Heart left ventricle (tissue), 16 donors: ENCODE data around the gene PLA2G4F. TPM values are rescaled to one million over a fixed set of nuclear protein-coding genes. Genes with fewer than 3 reads are reported as not detected.

Experiments
- ATAC-seq, 4 donors: fragments of 200-7000 bp; cut with Tn5 transposase; one replicate each; pipeline ENCODE4 v1.9.1; 2020 to 2022; ENCODE audit warnings: moderate library complexity in 4 of 4, mild to moderate bottlenecking in 3 of 4, moderate number of reproducible peaks in 1 of 4
- DNase-seq, 5 donors: peaks; one replicate each; pipeline ENCODE4 v3.0.0-alpha.2; 2020
- H3K27ac ChIP-seq, 12 donors: fragments of 200-600 bp; sonication (generic) in 4 of 12; one replicate each; pipeline versions ENCODE4 v1.5.0 to v1.8.0; 2016 to 2022; ENCODE audit warnings: mild to moderate bottlenecking in 2 of 12
- H3K27me3 ChIP-seq, 9 donors: fragments of 200-600 bp; sonication (generic) in 2 of 9; one replicate each; pipeline versions ENCODE4 v1.5.1 to v1.8.0; 2016 to 2022; ENCODE audit warnings: mild to moderate bottlenecking in 3 of 9
- H3K36me3 ChIP-seq, 9 donors: fragments of 200-600 bp; sonication (generic) in 2 of 9; one replicate each; pipeline versions ENCODE4 v1.5.0 to v1.8.0; 2018 to 2022; ENCODE audit warnings: mild to moderate bottlenecking in 2 of 9
- H3K4me1 ChIP-seq, 12 donors: fragments of 200-600 bp; sonication (generic) in 4 of 12; one replicate each; pipeline versions ENCODE4 v1.5.0 to v1.8.0; 2016 to 2022; ENCODE audit warnings: mild to moderate bottlenecking in 3 of 12
- H3K4me3 ChIP-seq, 12 donors: fragments of 200-600 bp; sonication (generic) in 4 of 12; one replicate each; pipeline versions ENCODE4 v1.5.0 to v1.8.0; 2017 to 2022; ENCODE audit warnings: mild to moderate bottlenecking in 9 of 12, moderate library complexity in 4 of 12
- H3K9me3 ChIP-seq, 12 donors: fragments of 200-600 bp; sonication (generic) in 4 of 12; one replicate each; pipeline versions ENCODE4 v1.5.0 to v1.8.0; 2016 to 2022; ENCODE audit warnings: mild to moderate bottlenecking in 1 of 12
- CTCF ChIP-seq, 12 donors: fragments of 200-600 bp; sonication (generic) in 4 of 12; IDR thresholded peaks; one replicate each; pipeline versions ENCODE4 v1.5.0 to v1.8.0; 2018 to 2022; ENCODE audit warnings: antibody characterized with exemption in 12 of 12, mild to moderate bottlenecking in 5 of 12
- POLR2A ChIP-seq, 2 donors: fragments of 450-650 bp; IDR thresholded peaks; one replicate each; pipeline ENCODE4 v1.6.1; 2017; ENCODE audit warnings: antibody characterized with exemption in 2 of 2, mild to moderate bottlenecking in 2 of 2, moderate library complexity in 2 of 2
- WGBS, 4 donors: extraction: QIAGEN DNeasy Blood & Tissue Kit in 2 of 4; methylation state at CpG; one replicate each; pipeline versions ENCODE4 v1.1.5 to v1.1.7; 2013 to 2018; 5-methylcytosine and 5-hydroxymethylcytosine counted together
- intact Hi-C, 10 donors: fragments of 100-400 bp; cut with DNase I; formaldehyde crosslinking; loops; one replicate each; pipeline versions ENCODE4 v1.11.1 to v1.14.2; 2022
- polyA plus RNA-seq, 2 donors: library from polyadenylated mRNA; stranded (reverse); fragments of 200-250 nt; gene quantifications; one replicate each; pipeline ENCODE4 v1.2.3, GENCODE V29; 2013
- total RNA-seq, 9 donors: library from RNA; depleted of rRNA in 2 of 9; stranded (reverse); fragments of >200 nt in 2 of 9; fragmentation: NEBNext Ultra II Directional in 3 of 9; extraction: Animal tissue kit (Norgen Biotek cat#: 25700) in 3 of 9; gene quantifications; one replicate each; pipeline versions ENCODE4 v1.1.0 to v1.2.4, GENCODE V29; 2016 to 2023
- donor health status: ischemic (EF 13 %, LVEDD 7.1; RV severe dilation, severe dysfunction).
- donor health status: healthy with polysubstance abuse.
- donor health status: DM: no; HTN: yes; CAD: no.
- donor health status: DM: no; HTN: no; CAD: no.
- donor health status: ischemic (EF 25% LVEDD 6.9; RV normal size, moderate dysfunction).
- donor health status: ischemic (EF 25% LVEDD 5.7; RV mildly dilated, moderate dysfunction).
- donor health status: healthy.
- donor health status: DM: yes; HTN: yes; CAD: no.
- donor health status: ischemic (EF 35%, LVEDD 5.7; RV mildly dilated, moderate dysfunction).
- donor health status: nonischemic (EF 11% LVEDD 7.7; RV severe dilation, severe dysfunction).
- donor health status: DM: yes; HTN: yes; CAD: no.
- donor health status: PGD.
- donor health status: ischemic (EF 29% LVEDD 5.4; RV normal size, mild dysfunction).
- donor health status: nonischemic (EF 23%, LVEDD 6.1; RV moderate dilation, normal function).

The PLA2G4F gene
- total and polyA plus RNA-seq, 11 donors, result 0.09 to 9.0 (median 1.4) TPM

GRCh38 chr15:42160136-42160535, 3.7 kb upstream of the PLA2G4F start:
- Histone ChIP-seq H3K36me3 (peaks cover 0 to 65% (median 56%) of the 10 kb centered on the region in 9 donors), H3K27me3 (no peaks in the 10 kb centered on the region), H3K9me3 (no peaks in the 10 kb centered on the region), H3K4me1 (peaks cover 0 to 39% (median 12%) of the 10 kb centered on the region in 12 donors), H3K27ac (peak overlapping the region in 4 of 12 donors; percentile 61 to 74 (median 62)), H3K4me3 (no peak overlapping the region)
- DNase-seq, result no peak
- 83 to 90% (median 90%) methylated on average over 7 of the region's 7 CpGs for WGBS, 4 donors
- intact Hi-C loops, result no loop called here
- ATAC-seq, result no peak
- TF ChIP-seq CTCF (IDR thresholded peaks at IDR 0.05) (no peak), POLR2A (IDR thresholded peaks at IDR 0.05) (no peak)

GRCh38 chr15:42159381-42160015, 3.1 kb upstream of the PLA2G4F start:
- intact Hi-C loops, result no loop called here
- H3K9me3 ChIP-seq, result no peaks in the 10 kb centered on the region
- H3K36me3 ChIP-seq, result peaks cover 0 to 58% (median 50%) of the 10 kb centered on the region in 9 donors
- H3K4me3 ChIP-seq, result no peak overlapping the region
- DNase-seq (peak; percentile 67 to 84 (median 80)), ATAC-seq (peak; percentile 80 to 86 (median 82))
- TF ChIP-seq CTCF (IDR thresholded peaks at IDR 0.05), result no peak
- TF ChIP-seq POLR2A (IDR thresholded peaks at IDR 0.05), result no peak
- 54 to 65% (median 57%) methylated on average over 18 of the region's 18 CpGs for WGBS, 4 donors
- H3K4me1 ChIP-seq, result peaks cover 0 to 39% (median 12%) of the 10 kb centered on the region in 12 donors
- no peaks in the 10 kb centered on the region for H3K27me3 ChIP-seq
- peak overlapping the region in 9 of 12 donors; percentile 8 to 74 (median 50) for H3K27ac ChIP-seq

GRCh38 chr15:42158941-42159340, 2.5 kb upstream of the PLA2G4F start:
- ATAC-seq, result peak in 2 of 4 donors; percentile 2 to 9
- H3K27ac ChIP-seq, result peak overlapping the region in 7 of 12 donors; percentile 8 to 74 (median 62)

More at GRCh38 chr15:42158941-42159340, 2.5 kb upstream of the PLA2G4F start:
- Histone ChIP-seq H3K4me1 (peaks cover 0 to 44% (median 12%) of the 10 kb centered on the region in 12 donors), H3K4me3 (no peak overlapping the region), H3K36me3 (peaks cover 0 to 53% (median 44%) of the 10 kb centered on the region in 9 donors), H3K9me3 (no peaks in the 10 kb centered on the region), H3K27me3 (no peaks in the 10 kb centered on the region)
- TF ChIP-seq CTCF (IDR thresholded peaks at IDR 0.05), result no peak
- TF ChIP-seq POLR2A (IDR thresholded peaks at IDR 0.05), result no peak
- whole genome bisulfite sequencing, 4 donors, result 70 to 80% (median 73%) methylated on average over 8 to 10 of the region's 10 CpGs
- no peak for DNase-seq
- intact Hi-C loops, result no loop called here
